Right hindlimb (tissue), 1 donor: ENCODE measurements around the gene NR6A1.

Experiments used
- DNase-seq: peaks from one replicate; pipeline ENCODE4 v3.0.0-alpha.2; 2018

Gene NR6A1

DNA sequence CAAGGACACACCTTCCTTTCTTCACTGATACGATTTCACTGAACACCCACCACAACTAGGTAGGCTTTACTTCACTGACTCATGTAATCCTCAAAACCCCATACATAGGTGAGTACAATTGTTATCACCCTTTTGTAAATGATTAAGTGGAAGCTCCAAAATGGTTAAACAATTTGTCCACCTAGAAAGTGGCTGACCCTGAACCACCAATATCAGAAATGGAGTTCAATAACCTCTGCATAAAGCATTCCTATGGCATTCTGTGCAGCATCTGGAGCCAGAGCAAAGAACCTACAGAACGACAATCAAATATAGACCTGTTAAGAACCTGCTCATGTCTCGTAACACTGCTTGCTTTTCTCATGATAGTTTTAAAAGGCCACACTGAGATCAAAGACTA lies 213.2 kb downstream of the NR6A1 start:
- no peak for DNase-seq

DNA sequence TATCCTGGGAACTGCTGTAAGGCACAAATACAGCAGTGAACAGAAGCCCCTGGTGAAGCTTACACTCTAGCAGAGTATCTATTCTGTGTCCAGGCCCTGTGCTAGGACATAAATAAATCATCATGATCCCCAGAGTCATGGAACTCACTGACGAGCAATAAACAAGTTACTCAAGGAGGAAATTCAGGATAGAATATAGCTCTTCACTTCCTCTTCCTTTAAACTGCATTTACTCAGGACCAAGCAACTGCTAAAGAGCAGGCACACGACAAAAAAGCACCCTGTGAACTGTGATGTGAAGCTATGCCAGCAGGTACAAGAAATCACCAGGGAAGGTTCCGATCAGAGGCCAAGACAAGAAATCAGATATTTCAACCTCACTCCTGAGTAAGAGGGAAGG lies 216.1 kb downstream of the NR6A1 start:
- no peak for DNase-seq

DNA sequence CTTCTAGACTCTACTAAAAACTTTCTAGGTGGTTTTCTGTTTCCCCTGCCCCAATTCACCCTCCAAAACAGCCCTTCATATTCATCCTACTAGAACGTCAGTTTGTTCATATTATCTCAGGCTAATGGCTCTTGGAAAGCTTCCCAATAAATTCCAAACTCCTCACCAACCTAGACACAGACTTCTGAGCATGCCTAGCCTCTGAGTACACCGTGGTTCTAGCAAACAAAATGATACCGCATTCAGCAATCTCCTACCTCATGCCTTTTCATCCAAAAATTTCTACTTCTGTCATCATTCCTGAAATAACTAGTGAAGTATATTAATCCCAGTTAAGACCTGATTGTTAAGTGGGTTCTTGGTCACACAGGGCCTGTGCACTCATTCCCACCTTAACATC lies 217.4 kb downstream of the NR6A1 start:
- no peak for DNase-seq

DNA sequence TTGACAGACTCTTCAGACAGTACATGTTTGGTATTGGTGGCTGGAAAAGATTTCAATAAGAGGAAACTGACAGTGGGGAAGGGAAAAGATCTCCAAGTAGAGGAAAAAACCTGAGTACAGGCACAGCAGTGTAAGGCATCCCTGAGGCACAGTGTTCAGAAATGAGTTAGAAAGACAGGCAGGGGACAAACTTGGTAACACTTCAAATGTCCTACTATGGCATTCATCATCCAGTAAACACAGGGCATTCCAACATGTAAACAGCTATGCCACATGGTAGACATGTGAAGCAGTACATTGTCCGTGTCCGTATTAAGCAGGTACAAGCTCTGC lies 218.9 kb downstream of the NR6A1 start:
- DNase-seq = no peak

DNA sequence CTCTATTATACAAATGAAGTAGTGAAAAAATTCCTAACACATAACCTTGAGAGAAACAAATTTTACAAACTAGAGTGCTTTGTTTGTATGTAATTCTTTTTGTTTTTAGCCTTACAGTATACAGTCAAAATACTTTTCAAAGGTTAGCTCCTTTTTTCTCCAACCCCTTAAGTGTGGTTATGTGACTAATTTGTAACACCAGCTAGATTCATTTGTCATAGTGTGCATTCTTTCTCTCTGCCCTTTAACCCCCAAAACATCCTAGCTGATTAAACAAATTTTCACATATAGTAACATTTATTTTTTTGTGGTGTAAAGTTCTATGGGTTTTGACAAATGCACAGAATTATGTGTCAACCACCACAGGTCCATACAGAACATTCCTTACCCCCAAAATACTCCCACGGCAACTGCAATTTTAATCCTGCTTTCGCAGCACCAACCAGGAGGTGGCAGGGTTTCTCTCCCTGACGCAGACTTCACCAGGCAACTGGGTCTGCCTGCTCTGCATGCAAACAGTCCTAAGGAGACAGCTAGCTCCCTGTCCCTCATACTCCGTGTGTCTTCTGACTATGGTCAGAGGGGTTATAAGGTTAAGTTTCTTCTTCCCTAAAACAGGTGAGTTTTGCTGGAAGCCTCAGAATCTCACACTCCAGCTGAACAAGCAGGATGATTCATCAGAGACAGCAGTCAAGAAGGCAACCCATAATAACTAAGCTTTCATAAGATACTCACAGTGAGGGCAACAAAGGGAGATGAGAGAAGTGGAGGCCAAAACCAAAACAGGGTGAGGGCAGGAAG lies 219.4 kb downstream of the NR6A1 start:
- peak; percentile 45 for DNase-seq

DNA sequence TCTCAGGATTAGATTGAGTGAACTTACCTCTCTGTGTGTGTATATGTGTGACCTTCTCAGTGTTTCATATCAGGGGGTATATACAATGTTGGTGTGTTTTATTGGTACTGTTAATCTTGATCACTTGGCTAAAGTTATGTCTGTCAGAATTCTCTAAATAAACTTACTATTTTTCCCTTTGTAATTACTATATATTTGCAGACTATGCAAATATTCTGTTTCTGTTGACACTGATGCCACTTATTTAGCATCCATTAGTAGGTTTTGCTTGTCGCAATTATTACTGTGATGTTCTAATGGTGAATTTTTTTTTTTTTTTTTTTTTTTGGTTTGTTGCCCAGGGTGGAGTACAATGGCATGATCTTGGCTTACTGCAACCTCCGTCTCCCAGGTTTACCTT lies 221.0 kb downstream of the NR6A1 start:
- DNase-seq = no peak

DNA sequence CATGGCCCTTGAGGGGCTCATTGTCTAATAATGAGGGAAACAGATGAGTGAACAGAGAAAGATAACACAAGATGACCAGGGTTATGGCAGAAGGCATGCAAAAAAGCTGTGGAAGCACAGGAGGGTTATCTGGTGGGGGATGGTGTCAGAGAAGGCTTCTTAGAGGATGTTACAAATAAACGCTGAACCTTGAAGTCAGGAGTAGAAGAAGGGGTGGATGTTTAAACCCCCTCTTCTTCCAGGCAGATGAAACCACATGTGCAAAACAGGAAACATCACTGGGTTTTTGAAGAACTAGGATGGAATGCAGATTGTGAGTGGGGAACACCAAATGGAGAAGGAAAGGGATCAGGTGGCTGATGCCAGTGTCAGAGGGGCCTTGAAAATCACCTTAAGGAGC lies 222.1 kb downstream of the NR6A1 start:
- DNase-seq = no peak

DNA sequence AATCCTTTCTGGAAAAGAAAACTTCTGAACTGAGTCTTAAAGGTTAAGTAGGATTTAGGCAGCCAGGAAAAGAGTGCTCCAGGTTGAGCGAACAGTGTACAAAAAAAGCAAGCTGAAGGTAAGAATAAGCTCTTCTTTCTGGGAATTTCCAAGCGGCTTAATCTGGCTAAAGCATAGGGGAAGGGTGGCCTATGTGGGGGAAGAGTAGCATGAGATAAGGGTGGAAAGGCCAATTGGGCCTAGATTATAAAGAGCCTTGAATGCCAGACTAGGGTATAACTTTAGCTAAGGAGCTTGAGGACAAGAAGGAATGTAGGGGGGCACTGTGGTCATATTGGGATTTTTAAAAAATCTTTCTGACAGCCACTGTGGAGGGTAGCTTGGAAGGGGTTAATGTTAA lies 226.6 kb downstream of the NR6A1 start:
- no peak for DNase-seq

DNA sequence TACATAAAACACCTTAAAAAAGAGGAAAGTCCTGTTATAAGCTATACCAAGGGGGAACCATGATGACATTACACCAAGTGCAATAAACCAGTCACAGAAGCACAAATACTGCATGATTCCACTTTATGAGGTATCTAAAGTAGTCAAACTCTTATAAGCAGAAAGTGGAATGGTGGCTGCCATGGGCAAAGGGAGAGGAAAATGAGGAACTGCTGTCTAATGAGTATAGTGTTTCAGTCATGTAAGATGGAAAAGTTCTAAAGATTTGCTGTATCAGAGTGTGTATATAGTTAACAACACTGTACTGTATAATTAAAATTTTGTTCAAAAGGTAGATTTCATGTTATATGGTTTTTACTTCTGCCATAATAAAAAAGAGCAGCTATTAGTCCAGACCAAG lies 229.3 kb downstream of the NR6A1 start:
- DNase-seq = no peak

DNA sequence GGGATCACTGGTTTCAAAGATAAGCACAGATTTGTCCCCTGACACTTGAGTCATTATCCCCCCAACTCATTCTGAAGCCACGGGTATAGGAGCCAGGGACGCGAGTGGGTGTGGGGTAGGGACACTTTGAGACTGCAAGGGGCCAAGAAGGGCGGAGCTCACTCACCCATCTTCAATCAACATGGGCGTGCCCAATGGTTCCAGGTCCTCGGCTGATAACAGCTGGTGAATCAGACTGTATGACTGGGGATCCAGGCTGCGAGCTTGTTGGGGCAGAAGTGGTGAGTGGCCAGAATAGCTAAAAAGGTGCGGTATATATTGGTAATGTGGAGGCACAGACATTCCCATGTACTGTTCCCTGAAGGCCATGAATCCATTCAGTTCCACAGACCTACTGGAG lies 233.2 kb downstream of the NR6A1 start:
- DNase-seq = no peak

DNA sequence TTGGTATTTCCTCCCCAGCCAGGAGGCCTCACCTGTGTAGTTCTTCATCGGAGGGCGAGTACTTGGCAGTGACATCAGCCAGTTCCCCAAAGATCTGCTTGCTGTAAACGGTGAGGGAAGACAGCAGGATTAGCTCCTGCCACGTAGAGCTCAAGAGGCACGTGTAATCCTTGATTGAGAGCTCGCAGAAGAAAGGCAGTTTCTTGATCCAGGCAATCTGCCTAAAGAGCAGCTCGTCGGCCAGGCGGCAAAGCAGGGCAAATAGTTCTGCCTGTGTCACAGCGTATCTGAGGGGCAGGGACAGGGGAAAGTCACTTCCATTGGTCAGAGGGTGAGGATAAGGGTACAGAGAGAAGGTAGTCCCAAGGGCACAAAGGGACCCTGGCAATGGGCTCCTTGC lies 235.3 kb downstream of the NR6A1 start:
- DNase-seq = no peak

DNA sequence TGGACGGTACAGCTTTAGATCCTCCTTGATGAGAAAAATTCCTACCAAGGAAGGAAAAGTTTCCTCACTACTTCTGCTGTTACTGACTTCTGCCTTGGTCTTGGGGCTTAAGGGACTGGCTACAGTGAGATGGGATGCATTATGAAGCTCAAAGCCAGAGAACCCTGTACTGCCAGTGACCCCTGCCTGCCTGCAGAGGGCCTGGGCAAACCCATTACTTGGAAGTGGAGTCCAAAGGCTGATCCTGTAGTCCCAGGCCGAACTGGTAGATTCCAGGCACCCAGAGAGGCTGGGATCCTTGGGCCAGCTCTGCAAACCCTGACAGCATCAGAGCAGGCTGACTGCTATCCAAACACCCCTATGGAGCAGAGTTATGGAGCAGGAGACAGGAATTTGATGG lies 238.2 kb downstream of the NR6A1 start:
- DNase-seq = no peak

DNA sequence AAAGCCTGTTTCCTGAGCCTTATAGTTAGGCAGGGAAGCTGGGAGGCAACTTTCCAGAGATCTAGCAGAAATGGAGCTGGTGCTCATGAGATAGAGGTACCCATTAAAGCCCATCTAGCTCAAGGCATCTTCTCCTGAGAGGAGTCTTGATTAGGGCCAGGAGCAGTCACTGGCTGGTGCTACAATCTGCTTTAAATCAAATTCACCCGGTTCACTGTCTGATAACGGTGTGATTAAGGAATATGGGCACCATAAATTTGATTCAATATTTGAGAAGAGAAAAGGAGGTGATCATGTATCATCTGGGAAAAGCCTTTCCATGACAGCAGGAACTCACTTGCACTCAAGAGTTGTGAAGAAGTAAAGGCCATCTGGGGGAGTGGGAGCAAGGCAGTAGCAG lies 240.0 kb downstream of the NR6A1 start:
- no peak for DNase-seq

DNA sequence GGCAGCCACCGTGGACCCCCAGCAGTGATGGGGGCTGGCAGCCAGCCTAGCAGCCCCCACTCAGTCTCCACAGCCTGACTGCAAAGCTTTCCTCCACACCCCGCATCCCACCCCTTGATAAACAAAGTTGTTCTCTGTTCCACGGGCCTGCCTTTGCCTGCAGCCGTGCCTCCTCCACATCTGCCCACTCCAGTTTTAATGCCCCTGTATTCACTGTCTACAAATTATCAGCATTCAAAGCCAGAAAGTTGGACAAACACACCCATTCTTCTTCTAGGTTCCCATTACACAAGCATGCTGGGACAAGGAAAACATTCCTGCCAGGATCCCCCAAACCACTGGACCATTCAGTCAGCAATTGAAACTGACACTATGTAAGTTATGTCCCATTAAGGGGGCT lies 240.9 kb downstream of the NR6A1 start:
- no peak for DNase-seq

DNA sequence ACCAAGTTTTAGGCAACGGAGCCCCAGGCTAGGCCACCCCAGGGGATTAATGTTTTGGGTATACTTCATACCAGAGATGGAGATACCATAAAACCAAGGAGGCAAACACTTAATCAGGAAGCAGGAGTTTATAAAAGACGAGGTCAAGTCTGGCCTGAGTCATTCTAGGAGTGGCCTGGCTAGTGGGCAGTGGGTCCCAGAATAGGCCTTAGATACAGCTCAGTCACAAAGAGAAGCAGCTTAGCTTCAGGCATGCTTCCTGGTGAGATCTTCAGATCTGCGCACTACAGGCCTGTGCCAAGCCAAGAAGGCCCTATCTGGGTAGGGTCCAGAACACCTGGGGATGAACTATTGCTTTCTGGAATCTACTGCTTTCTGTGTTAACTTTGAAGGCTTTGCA lies 243.3 kb downstream of the NR6A1 start:
- DNase-seq = no peak

DNA sequence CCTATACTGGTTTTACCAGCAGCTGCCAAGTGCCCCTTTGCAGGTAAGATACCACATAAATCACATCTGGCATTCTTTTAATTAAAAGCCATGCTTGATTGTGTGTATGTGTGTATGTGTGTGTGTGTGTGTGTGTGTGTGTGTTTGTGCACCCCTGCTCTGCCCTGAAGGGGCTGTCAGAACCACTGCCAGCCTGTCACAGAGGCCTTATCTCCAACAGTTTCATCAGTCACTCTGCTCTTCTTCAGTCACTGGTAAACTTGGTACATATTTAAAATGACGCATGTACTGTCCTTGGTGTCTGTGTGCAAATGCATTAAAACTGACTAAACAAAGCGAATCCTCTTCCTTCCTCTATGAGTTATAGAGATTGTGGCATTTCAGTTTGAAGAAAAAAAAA lies 244.9 kb downstream of the NR6A1 start:
- DNase-seq = no peak

DNA sequence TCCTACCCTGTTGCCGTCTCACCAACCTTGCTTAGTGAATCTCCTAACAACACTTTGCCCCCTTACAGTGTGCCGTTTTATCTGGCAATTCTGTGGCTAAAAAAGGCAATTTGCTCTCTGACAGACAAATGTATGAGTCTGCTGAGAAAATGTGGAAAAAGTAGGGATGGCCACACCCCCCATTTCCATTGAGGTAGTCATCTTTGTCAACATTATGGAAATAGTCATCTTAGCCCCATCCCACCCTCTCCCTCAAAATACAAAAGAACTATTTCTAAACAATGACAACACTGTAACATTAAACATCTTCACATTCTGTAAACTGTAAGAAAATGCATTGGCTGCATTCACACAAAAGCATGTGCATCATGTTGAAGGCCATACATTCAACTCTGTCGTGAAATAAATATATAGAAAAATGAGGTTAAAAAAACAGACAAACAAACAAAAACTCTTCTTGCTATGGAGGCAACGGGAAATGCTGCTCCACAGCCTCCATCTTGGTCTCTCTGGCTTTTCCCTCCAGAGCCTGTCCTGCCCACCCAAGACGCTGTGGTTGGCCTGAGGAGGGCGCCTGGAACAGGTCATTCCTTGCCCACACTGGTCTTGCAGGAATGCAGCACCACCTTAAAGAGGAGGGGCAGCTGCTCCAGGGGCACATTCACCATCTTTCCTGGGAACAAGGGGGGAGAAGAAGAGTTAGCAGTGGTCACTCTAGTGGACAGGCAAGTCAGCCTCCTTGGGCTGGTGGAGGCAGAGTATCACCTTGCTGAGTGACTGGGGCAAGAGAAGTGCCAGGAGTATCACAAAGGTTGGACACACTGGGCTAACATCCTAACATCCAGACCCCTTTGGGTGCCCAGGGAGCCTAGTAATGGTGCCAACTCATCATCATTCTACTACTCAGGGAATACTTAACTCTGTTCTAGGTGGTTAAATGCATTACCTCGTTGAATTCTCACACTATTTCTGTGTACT lies 248.7 kb downstream of the NR6A1 start:
- no peak for DNase-seq

DNA sequence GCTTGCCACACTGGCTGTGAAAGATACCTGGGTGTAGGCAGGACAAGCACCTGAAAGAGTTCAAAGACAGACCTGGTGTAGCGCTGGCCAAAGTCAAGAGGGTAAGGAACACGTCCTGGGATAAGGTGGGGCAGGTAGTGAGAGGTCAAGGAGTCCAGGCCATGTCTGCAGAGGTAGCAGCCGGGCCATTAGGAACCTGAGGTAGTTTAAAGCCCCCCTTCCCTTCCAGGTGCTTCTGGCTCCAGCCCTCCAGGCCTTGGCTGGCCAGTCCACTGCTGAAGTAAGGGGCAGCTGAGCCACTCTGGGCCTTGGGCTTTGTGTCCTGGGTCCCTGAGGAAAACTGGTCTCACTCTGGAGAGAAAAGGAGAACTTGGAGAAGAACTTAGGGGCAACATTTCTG lies 250.0 kb downstream of the NR6A1 start:
- DNase-seq = no peak

DNA sequence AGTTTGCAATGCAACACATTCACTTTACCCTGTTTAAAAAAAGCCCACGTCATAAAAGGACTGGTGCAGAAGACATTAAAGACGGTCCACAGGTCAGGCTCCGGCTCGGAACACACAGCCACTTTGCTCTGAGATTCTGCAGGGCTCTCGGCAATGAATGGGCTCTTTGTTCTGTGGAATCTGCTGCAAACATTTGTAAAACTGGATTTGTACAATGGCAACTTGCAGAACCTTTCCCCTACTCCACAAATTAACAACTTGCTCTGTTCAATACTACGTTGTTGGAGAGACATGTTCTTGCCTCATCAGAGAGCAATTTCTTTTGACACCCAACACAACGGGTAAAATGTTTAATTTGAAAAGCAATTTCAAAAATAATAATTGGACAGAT lies 250.9 kb downstream of the NR6A1 start:
- DNase-seq = no peak

DNA sequence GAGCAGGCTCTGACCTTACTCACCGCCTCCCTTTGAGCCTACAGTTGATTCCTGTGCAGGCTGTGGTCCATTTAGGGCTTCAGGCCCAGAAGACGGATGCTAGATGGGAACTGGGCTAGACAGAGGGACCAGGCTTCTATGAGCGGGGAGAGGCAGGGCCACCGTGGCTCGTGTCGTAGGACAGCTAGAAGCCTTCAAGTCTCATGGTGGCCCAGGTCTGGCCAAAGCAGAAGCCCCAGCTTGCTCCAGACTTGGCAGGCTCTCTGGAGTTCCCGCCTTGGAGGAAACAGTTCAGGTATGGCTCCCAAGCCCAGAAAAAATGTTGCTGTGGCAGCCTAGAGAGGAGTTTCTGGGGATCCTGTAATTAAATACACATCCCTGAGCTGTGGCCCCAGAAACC lies 253.0 kb downstream of the NR6A1 start:
- peak; percentile 9 for DNase-seq

DNA sequence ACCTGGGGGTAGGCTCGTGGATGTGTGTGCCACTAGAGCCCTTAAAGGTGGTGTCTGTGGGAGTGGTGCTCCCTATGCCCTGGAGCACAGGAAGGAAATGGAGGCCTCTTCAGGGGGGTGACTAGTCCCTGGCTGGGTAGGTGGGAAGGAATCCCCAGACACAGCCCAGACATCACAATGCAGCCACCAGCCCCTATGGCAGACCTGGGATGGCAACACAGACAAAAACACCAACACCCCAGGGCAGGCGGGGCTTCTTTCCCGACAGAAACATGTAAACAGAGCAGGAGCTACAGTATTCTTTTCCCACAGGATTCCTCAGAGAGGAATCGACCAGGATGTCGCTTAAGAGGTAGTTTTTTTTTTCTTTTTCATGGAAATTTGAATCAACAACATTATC lies 253.5 kb downstream of the NR6A1 start:
- peak; percentile 4 for DNase-seq

DNA sequence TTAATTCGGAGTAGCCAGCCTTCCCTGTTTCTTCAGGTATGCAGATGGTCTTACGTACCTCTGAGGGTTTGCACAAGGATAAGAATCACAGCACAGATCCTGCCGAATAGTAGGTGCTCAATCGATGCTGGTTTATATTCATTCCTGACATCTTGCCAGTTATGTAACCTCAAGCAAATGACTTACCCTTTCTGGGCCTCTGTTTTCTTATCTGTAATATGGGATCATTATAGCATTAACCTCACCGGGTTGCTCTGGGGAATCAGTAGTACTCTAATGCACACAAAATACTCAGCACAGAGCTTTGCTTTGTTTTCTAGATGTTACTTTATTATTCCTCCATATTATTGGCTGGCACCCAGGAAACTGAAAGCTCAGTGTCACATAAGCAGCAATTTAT lies 256.2 kb downstream of the NR6A1 start:
- DNase-seq = no peak

DNA sequence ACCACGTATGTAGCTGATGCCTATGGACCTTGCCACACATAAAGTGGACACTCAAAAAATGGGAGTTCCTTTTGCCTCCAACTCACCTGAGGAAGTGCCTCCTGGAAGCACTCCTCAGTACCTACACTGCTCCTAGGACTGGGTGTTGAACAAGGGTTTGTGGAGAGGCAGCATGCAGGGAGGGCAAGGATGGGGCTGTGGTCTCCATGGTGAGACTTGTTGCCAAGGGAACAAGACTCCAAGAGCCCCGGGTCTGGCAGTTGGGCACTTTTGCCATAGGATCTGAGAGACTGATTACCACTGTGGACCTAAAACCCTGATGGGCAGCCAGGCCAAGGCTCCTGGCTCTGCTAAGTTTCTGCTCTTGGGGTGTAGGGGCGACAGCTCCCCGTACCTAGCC lies 257.0 kb downstream of the NR6A1 start:
- no peak for DNase-seq

DNA sequence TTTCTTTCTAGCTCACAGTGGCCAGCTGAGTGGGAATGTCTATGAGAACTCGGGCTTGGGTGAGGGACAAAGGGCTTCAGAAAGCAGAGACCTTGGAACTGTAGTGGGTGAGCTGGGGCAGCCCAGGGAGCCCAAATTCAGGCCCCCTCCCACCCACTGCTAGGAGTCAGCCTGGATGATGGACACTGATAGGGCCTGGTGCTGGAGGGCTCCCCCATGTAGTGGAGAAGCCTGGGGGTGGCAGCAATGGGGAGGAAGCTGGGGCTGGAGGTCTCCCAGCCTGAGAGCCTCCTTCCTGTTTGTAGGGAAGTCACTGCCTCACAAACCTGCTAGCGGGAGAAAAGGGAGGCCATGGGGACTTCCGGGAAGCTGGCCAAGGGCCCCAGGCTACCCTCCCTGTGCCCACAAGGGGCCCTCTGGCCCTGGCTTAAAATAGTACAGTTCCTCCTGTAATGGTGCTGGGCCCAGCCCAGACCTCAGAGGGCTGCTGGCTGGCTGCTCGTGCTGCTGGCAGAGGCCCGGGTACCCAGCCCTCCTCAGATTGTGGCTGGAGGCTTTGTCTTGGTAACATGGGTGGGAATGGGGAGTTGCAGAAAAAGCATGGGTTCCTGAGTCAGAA lies 257.6 kb downstream of the NR6A1 start:
- DNase-seq = no peak
